ENCODE results near the gene IRS2.

Gene IRS2

GRCh38 chr13:109703250-109703649 is 83.1 kb downstream of the IRS2 start:
- no peaks in the 10 kb centered on the region for H3K36me3 ChIP-seq (ENCODE audit: insufficient read depth, insufficient read length, low read length)
- no peaks in the 10 kb centered on the region for H3K27me3 ChIP-seq (ENCODE audit: insufficient read depth, insufficient read length)
- no peaks in the 10 kb centered on the region for H3K4me1 ChIP-seq (ENCODE audit: insufficient read depth, insufficient read length)
- no peak overlapping the region for H3K4me3 ChIP-seq (ENCODE audit: insufficient read length, low read depth)
- no peak for DNase-seq (ENCODE audit: low read depth, low spot score)
- H3K9me3 ChIP-seq (ENCODE audit: insufficient read depth, low read length): peaks cover 8% of the 10 kb centered on the region; the same call in 1 of the 2 replicates
- no peak overlapping the region for H3K9ac ChIP-seq (ENCODE audit: insufficient read length, low read depth)
- TF ChIP-seq YY1 (IDR thresholded peaks at IDR 0.05; ENCODE audit: insufficient read depth, insufficient read length): no peak

Data from NT2/D1 (cell line).